DOHH2 (cell line): ENCODE results near the gene SUSD1.

Experiments used
- H3F3A ChIP-seq: fragments of 200-600 bp; sonication (generic), shearing (Covaris generic); 2 replicates; pipeline ENCODE4 v1.6.0; 2016; ENCODE audit warnings: antibody characterized with exemption, mild to moderate bottlenecking; ENCODE audit not compliant: control insufficient read depth, insufficient read depth
- H3K27ac ChIP-seq: fragments of 200-600 bp; sonication (generic); 2 replicates; pipeline ENCODE4 v1.5.1; 2014; ENCODE audit warnings: low read depth, mild to moderate bottlenecking, low read length, moderate library complexity
- H3K27me3 ChIP-seq: fragments of 200-600 bp; sonication (generic); 2 replicates; pipeline ENCODE4 v1.6.1; 2014; ENCODE audit warnings: mild to moderate bottlenecking, low read length, mixed read lengths; ENCODE audit not compliant: control insufficient read depth
- H3K36me3 ChIP-seq: fragments of 200-600 bp; sonication (generic); 2 replicates; pipeline ENCODE4 v1.6.1; 2014; ENCODE audit warnings: mild to moderate bottlenecking, low read length, moderate library complexity, mixed read lengths; ENCODE audit not compliant: control insufficient read depth
- H3K4me1 ChIP-seq: fragments of 200-600 bp; sonication (generic); 2 replicates; pipeline ENCODE4 v1.6.1; 2014; ENCODE audit warnings: mild to moderate bottlenecking, low read length, mixed read lengths; ENCODE audit not compliant: control insufficient read depth
- H3K4me2 ChIP-seq: fragments of 200-600 bp; sonication (generic); 2 replicates; pipeline ENCODE4 v1.6.0; 2014; ENCODE audit warnings: mild to moderate bottlenecking, low read length, moderate library complexity
- H3K4me3 ChIP-seq: fragments of 200-600 bp; sonication (generic); 2 replicates; pipeline ENCODE4 v1.5.1; 2014; ENCODE audit warnings: mild to moderate bottlenecking, low read length, mixed read lengths
- H3K79me2 ChIP-seq: fragments of 200-600 bp; sonication (generic); 2 replicates; pipeline ENCODE4 v1.6.1; 2014; ENCODE audit warnings: mild to moderate bottlenecking, low read length, mixed read lengths; ENCODE audit not compliant: control insufficient read depth
- H3K9me2 ChIP-seq: fragments of 200-600 bp; sonication (generic); replicated peaks from 2 replicates; pipeline ENCODE4 v1.6.1; 2014; ENCODE audit warnings: mild to moderate bottlenecking, low read length, mixed read lengths; ENCODE audit not compliant: control insufficient read depth
- H3K9me3 ChIP-seq: fragments of 200-600 bp; sonication (generic); 2 replicates; pipeline ENCODE4 v1.6.1; 2014; ENCODE audit warnings: antibody characterized with exemption, low read length, mixed read lengths; ENCODE audit not compliant: control insufficient read depth, insufficient read depth
- H4K20me1 ChIP-seq: fragments of 200-600 bp; sonication (generic); 2 replicates; pipeline ENCODE4 v1.6.0; 2014; ENCODE audit warnings: low read depth, mild to moderate bottlenecking, antibody characterized with exemption, low read length, moderate library complexity; ENCODE audit not compliant: control insufficient read depth, insufficient read depth
- CTCF ChIP-seq: fragments of 200-600 bp; sonication (generic); IDR thresholded peaks from one replicate; pipeline ENCODE4 v1.5.1; 2014; ENCODE audit warnings: antibody characterized with exemption, mild to moderate bottlenecking, low read depth, low read length; ENCODE audit not compliant: poor library complexity, severe bottlenecking
- EZH2phosphoT487 ChIP-seq: fragments of 200-600 bp; sonication (generic); IDR thresholded peaks from 2 replicates; pipeline ENCODE4 v1.6.1; 2017; ENCODE audit warnings: borderline replicate concordance, mild to moderate bottlenecking, antibody characterized with exemption, low read length, moderate library complexity, mixed read lengths

The SUSD1 gene

DNA sequence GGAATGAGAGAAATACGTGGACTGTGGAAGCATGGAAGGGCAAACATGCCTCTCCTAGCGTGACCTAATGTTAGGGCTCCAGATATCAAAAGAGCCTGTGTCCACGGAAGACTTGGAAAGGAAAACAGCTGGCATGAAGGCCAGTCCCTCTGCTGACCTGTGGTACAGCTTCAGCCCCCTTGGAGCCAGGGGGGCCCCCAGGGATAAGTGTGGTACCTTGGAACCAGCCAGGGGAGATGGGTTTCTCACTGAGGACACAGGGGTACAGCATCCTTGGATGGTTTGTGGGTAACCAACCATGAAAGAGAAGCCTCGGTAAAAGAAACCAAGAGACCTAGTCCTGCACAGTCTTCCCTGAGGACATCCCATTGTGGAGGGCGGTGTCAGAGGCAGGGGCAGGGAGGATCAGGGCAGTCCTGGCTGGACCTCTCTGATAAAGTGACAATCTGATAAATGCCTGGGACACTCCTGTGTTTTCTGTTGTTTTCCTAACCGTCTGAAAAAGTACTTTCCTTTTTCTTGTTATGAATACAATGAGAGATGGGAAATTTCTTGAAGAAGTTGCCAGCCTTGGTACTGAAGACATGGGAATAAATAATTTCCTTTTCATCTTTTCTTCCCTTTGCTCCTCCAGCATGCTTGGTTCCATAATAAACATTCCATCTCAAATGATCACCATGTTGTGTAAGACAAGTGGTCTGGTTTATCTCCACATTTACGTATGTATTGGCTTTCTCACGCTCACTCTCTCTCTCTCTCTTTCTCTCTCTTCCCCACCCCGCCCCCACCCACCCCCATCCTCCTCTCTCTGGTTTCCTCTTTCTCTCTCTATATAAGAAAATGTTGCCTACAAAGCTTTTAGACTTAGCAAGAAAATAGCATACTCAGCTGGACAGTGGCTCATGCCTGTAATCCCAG lies 102.1 kb downstream of the SUSD1 start:
- no peaks in the 10 kb centered on the region for H3K79me2 ChIP-seq
- H3K9me3 ChIP-seq, result no peaks in the 10 kb centered on the region
- TF ChIP-seq CTCF (no peak), EZH2phosphoT487 (no peak)
- no peak overlapping the region; the same call in 1 of the 2 replicates for H3K4me2 ChIP-seq
- no peaks in the 10 kb centered on the region for H3K9me2 ChIP-seq
- peaks cover 49% of the 10 kb centered on the region for H3K4me1 ChIP-seq
- H3K27me3 ChIP-seq, result no peaks in the 10 kb centered on the region
- no peak overlapping the region for H3K4me3 ChIP-seq
- peaks cover 3% of the 10 kb centered on the region for H3F3A ChIP-seq
- no peaks in the 10 kb centered on the region for H3K36me3 ChIP-seq
- no peak overlapping the region for H3K27ac ChIP-seq
- no peaks in the 10 kb centered on the region for H4K20me1 ChIP-seq

GRCh38 chr9:112069318-112070169 lies 105.6 kb downstream of the SUSD1 start:
- H3K79me2 ChIP-seq, result no peaks in the 10 kb centered on the region
- H3K9me2 ChIP-seq, result no peaks in the 10 kb centered on the region
- 0 out of 2 replicates have a peak overlapping the region, but pooled peaks have one; percentile 12 for H3K27ac ChIP-seq
- H4K20me1 ChIP-seq, result no peaks in the 10 kb centered on the region
- H3K36me3 ChIP-seq, result no peaks in the 10 kb centered on the region
- H3K27me3 ChIP-seq, result no peaks in the 10 kb centered on the region
- H3F3A ChIP-seq, result peaks cover 3% of the 10 kb centered on the region
- H3K4me3 ChIP-seq, result 0 out of 2 replicates have a peak overlapping the region, but pooled peaks have one; percentile 20
- H3K4me1 ChIP-seq, result peaks cover 39% of the 10 kb centered on the region
- no peaks in the 10 kb centered on the region for H3K9me3 ChIP-seq
- H3K4me2 ChIP-seq, result peak overlapping the region; percentile 50
- TF ChIP-seq EZH2phosphoT487 (no peak), CTCF (no peak)

- TF ChIP-seq CTCF (no peak), EZH2phosphoT487 (no peak)
- H4K20me1 ChIP-seq, result no peaks in the 10 kb centered on the region
- H3K79me2 ChIP-seq, result no peaks in the 10 kb centered on the region
- H3K4me3 ChIP-seq, result no peak overlapping the region
- H3K27me3 ChIP-seq, result no peaks in the 10 kb centered on the region
- no peaks in the 10 kb centered on the region for H3F3A ChIP-seq
- no peak overlapping the region for H3K4me2 ChIP-seq
- H3K9me2 ChIP-seq, result no peaks in the 10 kb centered on the region
- H3K36me3 ChIP-seq, result no peaks in the 10 kb centered on the region
- peaks cover 29% of the 10 kb centered on the region for H3K4me1 ChIP-seq
- H3K9me3 ChIP-seq, result no peaks in the 10 kb centered on the region
- H3K27ac ChIP-seq, result no peak overlapping the region
Observed at GRCh38 chr9:112065806-112066606, 109.1 kb downstream of the SUSD1 start.
